ENCODE data around the gene RGS11. TPM values are rescaled to one million over a fixed set of nuclear protein-coding genes. Genes with fewer than 3 reads are reported as not detected.

RGS11 gene
- total RNA-seq, 1 experiment from 2014 or later = 8.9 TPM

DNA sequence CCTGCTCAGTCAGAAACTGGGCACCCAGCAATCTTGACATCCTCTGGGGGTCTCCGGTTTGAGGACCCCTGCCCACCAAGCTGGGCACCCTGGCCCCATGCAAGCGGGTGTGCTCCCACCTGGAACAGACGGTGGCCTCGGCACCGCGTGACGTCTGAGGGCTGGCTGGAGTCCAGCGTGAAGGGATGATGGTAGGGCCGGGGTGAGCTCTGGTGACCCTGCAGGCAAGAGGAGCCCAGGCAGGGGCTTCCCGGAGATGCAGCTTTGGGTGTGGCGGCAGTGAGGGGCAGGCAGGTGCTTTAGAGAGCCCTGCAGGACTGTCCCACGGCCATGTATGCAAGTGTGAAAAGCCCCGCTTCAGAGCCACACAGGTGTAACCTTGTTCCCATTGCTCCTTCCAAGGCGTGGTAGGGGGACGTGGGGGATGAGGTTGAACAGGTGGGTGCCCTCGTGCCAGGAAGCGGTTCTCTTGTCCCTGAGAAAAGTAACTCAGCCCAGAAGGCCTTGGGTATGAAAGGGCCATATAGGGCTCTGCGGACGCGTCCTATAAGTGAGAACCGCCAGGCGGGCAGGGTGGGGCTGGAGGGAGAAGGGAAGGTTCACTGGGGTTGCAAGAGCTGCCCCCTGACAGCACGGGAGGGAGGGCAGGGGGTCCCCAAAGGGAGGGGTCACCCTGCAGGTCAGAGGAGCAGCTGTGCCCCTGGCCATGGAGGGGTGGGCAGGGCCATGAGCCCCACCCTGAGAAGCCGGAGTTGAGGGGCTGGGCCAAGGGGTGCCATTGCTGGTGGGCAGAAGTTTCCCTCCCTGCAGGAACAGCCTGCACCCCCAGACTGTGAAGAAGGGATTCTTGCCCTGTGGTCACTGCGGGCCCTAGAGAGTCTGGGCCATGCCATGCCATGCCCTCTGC is 9.2 kb downstream of the RGS11 start:
- ChIA-PET POLR2A (no interaction called here), CTCF (no interaction called here)
- Histone ChIP-seq H3K27me3 (replicated peaks; ENCODE audit: control insufficient read depth, insufficient read depth, low read length) (no peaks in the 10 kb centered on the region), H3K36me3 (ENCODE audit: control insufficient read depth, insufficient read depth, low read length) (no peaks in the 10 kb centered on the region), H3K4me3 (ENCODE audit: low read depth, low read length) (no peak overlapping the region), H3K9me3 (no peaks in the 10 kb centered on the region), H3K4me1 (no peaks in the 10 kb centered on the region)
- H3K27me3 Mint-ChIP-seq (ENCODE audit: insufficient read depth, unreplicated experiment) = no peaks in the 10 kb centered on the region
- TF ChIP-seq, protein P1, sequence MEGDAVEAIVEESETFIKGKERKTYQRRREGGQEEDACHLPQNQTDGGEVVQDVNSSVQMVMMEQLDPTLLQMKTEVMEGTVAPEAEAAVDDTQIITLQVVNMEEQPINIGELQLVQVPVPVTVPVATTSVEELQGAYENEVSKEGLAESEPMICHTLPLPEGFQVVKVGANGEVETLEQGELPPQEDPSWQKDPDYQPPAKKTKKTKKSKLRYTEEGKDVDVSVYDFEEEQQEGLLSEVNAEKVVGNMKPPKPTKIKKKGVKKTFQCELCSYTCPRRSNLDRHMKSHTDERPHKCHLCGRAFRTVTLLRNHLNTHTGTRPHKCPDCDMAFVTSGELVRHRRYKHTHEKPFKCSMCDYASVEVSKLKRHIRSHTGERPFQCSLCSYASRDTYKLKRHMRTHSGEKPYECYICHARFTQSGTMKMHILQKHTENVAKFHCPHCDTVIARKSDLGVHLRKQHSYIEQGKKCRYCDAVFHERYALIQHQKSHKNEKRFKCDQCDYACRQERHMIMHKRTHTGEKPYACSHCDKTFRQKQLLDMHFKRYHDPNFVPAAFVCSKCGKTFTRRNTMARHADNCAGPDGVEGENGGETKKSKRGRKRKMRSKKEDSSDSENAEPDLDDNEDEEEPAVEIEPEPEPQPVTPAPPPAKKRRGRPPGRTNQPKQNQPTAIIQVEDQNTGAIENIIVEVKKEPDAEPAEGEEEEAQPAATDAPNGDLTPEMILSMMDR (IDR thresholded peaks at IDR 0.05; ENCODE audit: insufficient read depth in 1 of 2, low read depth in 1 of 2, low read length in 1 of 2, severe bottlenecking in 1 of 2, unreplicated experiment in 1 of 2) = no peak
- no peaks in the 10 kb centered on the region for H3K9me3 Mint-ChIP-seq (ENCODE audit: unreplicated experiment)
- H3K27ac Mint-ChIP-seq (ENCODE audit: unreplicated experiment) = no peak overlapping the region
- intact Hi-C loops (cut with micrococcal nuclease; ENCODE audit: unreplicated experiment) = no loop called here
- no peak overlapping the region for H3K4me3 Mint-ChIP-seq (ENCODE audit: unreplicated experiment)
- H3K36me3 Mint-ChIP-seq (ENCODE audit: insufficient read depth, unreplicated experiment) = peaks cover 8% of the 10 kb centered on the region
- no peak for DNase-seq
- no TSS peak for BruUV-seq (replicated peaks)
- no peaks in the 10 kb centered on the region for H3K4me1 Mint-ChIP-seq (ENCODE audit: low read depth, unreplicated experiment)

DNA sequence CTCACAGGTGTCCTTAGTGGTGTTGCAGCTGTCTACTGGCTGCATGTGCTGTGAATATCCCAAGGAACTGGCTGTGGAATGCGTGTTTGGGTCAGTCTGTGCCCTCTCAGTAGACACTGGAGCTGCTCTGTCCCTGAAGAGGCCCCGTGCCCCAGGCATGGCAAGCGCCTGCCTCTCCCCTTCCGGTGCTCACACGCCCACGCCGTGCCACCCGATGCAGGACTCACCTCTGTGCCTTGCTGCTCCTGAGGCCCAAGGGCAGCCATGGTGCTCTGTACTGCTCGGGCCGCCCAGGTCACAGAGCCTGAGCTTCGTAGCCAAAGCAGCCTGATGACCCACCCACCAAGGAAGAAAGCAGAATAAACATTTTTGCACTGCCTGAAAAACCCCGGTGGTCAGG is 10.0 kb downstream of the RGS11 start:
- TSS peak; percentile 43 for BruUV-seq (replicated peaks)
- H3K36me3 Mint-ChIP-seq (ENCODE audit: insufficient read depth, unreplicated experiment) = peaks cover 8% of the 10 kb centered on the region

DNA sequence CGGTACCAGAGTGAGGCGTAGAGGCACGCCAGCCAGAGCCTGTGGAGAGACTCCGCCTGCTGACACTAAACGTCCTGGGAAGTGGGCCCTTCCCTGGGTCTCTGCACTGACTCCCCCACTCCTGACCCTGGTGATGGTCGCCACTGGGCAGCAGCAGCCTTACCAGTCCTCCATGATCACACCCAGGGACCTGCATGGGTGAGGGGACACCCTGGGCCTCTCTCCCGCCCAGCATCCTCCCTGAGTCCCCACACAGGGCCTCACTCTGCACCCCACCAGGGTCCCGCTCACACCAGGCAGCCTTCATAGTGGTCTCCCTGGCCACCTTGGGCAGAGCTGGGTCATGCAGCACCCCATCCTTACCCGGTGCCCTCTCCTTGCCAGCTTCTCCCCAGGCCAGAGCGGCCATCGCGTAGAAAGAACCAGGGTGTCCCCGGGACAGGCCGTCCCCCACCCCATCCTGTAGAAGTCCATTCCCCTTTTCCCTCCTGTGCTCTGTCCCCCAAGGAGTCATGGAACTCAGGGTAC is 10.7 kb downstream of the RGS11 start:
- Mint-ChIP-seq H3K27me3 (ENCODE audit: insufficient read depth, unreplicated experiment) (no peaks in the 10 kb centered on the region), H3K4me1 (ENCODE audit: low read depth, unreplicated experiment) (no peaks in the 10 kb centered on the region), H3K4me3 (ENCODE audit: unreplicated experiment) (no peak overlapping the region), H3K9me3 (ENCODE audit: unreplicated experiment) (no peaks in the 10 kb centered on the region), H3K36me3 (ENCODE audit: insufficient read depth, unreplicated experiment) (peaks cover 12% of the 10 kb centered on the region), H3K27ac (ENCODE audit: unreplicated experiment) (no peak overlapping the region)
- ChIA-PET CTCF (no interaction called here), POLR2A (no interaction called here)
- H3K4me1 ChIP-seq = no peaks in the 10 kb centered on the region
- H3K36me3 ChIP-seq (ENCODE audit: control insufficient read depth, insufficient read depth, low read length) = no peaks in the 10 kb centered on the region
- no peaks in the 10 kb centered on the region for H3K9me3 ChIP-seq
- TF ChIP-seq, protein P1 (IDR thresholded peaks at IDR 0.05; ENCODE audit: insufficient read depth in 1 of 2, low read depth in 1 of 2, low read length in 1 of 2, severe bottlenecking in 1 of 2, unreplicated experiment in 1 of 2) = no peak
- intact Hi-C loops (cut with micrococcal nuclease; ENCODE audit: unreplicated experiment) = no loop called here
- H3K27me3 ChIP-seq (replicated peaks; ENCODE audit: control insufficient read depth, insufficient read depth, low read length) = no peaks in the 10 kb centered on the region
- no peak for DNase-seq
- no TSS peak for BruUV-seq (replicated peaks)
- H3K4me3 ChIP-seq (ENCODE audit: low read depth, low read length) = no peak overlapping the region

More for the DNA sequence above, 10.0 kb downstream of the RGS11 start:
- ChIA-PET POLR2A (no interaction called here), CTCF (no interaction called here)
- H3K9me3 ChIP-seq = no peaks in the 10 kb centered on the region
- no peaks in the 10 kb centered on the region for H3K36me3 ChIP-seq (ENCODE audit: control insufficient read depth, insufficient read depth, low read length)
- Mint-ChIP-seq H3K27me3 (ENCODE audit: insufficient read depth, unreplicated experiment) (no peaks in the 10 kb centered on the region), H3K4me3 (ENCODE audit: unreplicated experiment) (no peak overlapping the region), H3K9me3 (ENCODE audit: unreplicated experiment) (no peaks in the 10 kb centered on the region), H3K4me1 (ENCODE audit: low read depth, unreplicated experiment) (no peaks in the 10 kb centered on the region), H3K27ac (ENCODE audit: unreplicated experiment) (no peak overlapping the region)
- no peak overlapping the region for H3K4me3 ChIP-seq (ENCODE audit: low read depth, low read length)
- DNase-seq = no peak
- intact Hi-C loops (cut with micrococcal nuclease; ENCODE audit: unreplicated experiment) = no loop called here
- TF ChIP-seq, protein P1 (IDR thresholded peaks at IDR 0.05; ENCODE audit: insufficient read depth in 1 of 2, low read depth in 1 of 2, low read length in 1 of 2, severe bottlenecking in 1 of 2, unreplicated experiment in 1 of 2) = no peak
- no peaks in the 10 kb centered on the region for H3K4me1 ChIP-seq
- H3K27me3 ChIP-seq (replicated peaks; ENCODE audit: control insufficient read depth, insufficient read depth, low read length) = no peaks in the 10 kb centered on the region

Measured in Caco-2 (cell line).